ENCODE results near the gene PIKFYVE.

DNA sequence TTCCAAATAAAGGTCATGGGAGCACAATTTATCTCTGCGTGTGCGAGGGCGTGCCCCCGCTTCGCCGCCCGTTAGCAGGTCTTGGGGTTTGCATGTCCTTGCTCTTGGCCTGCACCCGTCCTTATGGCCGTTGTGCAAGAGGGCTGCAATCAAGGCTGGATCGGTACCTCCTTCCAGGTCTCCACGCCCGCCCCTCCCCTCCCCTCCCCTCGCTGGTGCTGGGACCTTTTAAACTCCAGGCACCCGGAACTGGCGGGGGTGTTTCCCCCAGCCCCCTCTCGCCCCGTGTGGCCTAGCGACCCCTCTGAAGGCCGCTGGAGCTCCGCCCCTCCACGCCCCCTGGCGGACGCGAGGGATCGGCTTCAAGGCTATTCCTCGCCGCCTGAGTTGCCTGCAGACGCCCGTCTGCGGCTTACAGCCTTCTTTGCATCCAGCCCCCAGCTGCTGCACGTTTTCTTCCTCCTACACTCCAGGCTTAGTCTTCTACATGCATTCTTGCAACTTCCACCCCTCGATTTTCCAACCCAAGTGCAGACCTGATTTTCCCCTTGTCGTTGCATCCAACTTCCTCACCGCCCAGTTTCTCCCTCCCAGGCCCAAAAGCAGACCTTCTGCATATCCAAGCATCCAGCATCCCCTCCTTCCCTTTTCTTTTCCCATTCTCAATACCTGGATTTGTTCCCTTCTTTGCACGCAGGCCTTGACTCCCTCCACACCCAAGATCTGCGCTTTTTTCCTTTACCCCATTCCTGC is 11.8 kb upstream of the PIKFYVE start:
- TF ChIP-seq, protein P1, sequence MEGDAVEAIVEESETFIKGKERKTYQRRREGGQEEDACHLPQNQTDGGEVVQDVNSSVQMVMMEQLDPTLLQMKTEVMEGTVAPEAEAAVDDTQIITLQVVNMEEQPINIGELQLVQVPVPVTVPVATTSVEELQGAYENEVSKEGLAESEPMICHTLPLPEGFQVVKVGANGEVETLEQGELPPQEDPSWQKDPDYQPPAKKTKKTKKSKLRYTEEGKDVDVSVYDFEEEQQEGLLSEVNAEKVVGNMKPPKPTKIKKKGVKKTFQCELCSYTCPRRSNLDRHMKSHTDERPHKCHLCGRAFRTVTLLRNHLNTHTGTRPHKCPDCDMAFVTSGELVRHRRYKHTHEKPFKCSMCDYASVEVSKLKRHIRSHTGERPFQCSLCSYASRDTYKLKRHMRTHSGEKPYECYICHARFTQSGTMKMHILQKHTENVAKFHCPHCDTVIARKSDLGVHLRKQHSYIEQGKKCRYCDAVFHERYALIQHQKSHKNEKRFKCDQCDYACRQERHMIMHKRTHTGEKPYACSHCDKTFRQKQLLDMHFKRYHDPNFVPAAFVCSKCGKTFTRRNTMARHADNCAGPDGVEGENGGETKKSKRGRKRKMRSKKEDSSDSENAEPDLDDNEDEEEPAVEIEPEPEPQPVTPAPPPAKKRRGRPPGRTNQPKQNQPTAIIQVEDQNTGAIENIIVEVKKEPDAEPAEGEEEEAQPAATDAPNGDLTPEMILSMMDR (IDR thresholded peaks at IDR 0.05): peak; percentile 83 to 92 (median 89)
- TF ChIP-seq POLR2A (IDR thresholded peaks at IDR 0.05): no peak
- peak in 1 of 2 donors; percentile 26 for TF ChIP-seq EP300 (IDR thresholded peaks at IDR 0.05)

Data from tibial nerve (tissue), 4 donors.